IPS-NIHi7 (cell line): ENCODE measurements around the gene ZSWIM3.

ENCODE experiments used
- DNase-seq: peaks from one replicate; pipeline ENCODE4 v3.0.0; 2012; ENCODE audit warnings: mixed read lengths; ENCODE audit errors: extremely low spot score

The ZSWIM3 gene

DNA sequence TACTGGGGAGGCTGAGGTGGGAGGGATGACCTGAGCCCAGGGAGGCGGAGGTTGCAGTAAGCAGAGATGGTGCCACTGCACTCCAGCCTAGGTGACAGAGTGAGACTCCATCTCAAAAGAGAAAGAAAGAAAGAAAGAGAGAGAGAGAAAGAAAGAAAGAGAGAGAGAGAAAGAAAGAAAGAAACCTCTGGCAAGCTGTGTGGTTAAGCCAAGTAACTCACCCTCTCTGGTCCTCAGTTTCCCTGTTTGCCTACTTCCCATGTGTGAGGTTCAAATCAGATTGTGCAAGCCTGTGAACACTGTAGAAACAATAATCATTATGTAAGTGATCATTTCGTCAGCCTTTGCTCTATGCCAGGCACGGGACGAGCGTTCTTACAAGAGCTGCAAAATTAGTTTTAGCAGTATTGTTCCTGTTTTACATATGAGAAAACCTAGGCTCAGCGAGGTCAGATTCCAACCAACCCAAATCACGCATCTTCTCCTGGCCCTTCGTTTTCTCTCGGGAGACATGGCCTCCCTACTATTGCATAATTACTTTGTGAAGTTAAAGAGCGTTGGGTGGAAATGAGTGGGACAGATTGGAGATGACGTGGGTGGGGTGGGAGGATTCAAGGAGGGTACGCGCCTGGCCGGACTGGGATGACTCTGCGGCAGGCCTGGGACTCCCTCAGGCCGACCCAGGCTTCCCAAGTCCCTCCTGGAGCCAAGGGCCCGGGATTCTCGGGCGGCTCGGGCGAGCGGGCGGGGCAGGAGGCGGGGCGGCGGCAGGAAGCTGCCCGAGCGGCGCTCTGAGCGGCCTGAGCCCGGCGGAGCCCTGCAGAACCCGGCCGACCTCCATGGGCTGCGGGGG is 24.2 kb upstream of the ZSWIM3 start, which contains the start of gene SNX21:
TSS of gene SNX21 (plus strand) at position 770 of the 853 bp plus-strand sequence. CDS start 121 bp downstream, outside the sequence.
- DNase-seq, result peak; percentile 90

DNA sequence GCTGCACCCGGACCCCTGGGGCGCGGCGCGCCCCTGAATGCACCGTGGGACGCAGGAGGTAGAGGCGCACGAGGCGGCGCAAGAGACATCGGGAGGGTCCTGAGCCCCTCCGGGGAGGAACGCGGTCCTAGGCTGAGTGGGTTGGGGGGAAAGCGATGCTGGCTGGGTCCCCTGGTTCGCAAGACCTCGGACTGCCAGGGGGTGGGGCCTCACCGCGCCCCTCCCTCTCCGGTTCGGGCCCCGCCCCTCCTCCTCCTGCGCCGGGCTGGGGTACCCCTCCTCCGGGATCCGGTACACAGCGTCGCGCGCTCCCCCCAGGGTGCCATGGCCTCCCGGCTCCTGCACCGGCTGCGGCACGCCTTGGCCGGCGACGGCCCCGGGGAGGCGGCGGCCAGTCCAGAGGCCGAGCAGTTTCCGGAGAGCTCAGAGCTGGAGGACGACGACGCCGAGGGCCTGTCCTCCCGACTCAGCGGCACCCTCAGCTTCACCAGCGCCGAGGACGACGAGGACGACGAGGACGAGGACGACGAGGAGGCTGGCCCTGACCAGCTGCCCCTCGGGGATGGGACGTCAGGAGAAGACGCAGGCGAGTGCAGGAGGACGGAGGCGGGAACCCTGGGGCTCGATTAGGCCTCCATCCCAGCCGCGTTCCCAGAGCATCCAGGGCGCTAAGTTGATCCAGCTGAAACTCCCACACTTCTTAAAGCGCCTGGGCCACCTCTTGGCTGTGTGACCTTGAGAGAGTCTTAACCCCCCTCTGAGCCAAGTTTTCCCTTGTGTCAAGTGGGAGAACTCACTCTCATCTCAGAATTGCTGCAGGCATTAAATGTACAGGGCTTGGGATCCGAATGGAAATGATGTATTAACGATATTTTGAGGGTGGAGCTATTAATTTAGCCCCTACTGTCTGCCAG is 23.3 kb upstream of the ZSWIM3 start:
- peak; percentile 94 for DNase-seq

DNA sequence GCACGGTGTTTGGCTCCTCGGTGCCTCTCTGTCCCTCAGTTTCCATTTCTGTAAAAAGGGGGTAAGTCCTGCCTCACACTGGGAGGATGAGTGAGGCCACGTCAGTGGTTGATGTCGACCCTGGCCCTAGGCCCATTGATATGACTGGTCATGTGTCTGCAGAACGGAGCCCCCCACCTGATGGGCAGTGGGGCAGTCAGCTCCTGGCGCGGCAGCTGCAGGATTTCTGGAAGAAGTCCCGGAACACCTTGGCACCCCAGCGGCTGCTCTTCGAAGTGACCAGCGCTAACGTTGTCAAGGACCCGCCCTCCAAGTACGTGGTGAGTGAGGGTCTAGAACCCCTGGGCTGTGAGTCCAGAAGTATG is 22.6 kb upstream of the ZSWIM3 start:
- no peak for DNase-seq

DNA sequence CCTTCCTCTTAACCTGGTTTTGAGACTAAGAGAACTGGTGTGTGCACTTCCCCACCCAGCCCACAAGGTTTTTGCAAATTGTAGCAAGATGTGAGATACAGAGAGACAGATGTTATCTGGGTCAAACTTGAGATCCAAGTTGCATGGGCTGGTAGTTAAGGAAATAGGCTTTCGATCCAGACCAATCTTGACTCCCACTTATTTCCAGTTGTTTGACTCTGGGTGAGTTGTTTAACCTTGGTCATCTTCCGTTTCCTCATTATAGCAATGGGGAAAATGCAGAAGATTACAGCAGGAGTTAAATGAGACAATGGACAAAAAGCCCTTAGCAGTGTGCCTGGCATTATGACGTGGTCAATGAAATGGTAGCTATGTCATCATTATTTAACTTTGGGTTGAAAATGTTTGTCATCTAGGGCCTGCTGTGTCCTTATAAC is 22.1 kb upstream of the ZSWIM3 start:
- no peak for DNase-seq

DNA sequence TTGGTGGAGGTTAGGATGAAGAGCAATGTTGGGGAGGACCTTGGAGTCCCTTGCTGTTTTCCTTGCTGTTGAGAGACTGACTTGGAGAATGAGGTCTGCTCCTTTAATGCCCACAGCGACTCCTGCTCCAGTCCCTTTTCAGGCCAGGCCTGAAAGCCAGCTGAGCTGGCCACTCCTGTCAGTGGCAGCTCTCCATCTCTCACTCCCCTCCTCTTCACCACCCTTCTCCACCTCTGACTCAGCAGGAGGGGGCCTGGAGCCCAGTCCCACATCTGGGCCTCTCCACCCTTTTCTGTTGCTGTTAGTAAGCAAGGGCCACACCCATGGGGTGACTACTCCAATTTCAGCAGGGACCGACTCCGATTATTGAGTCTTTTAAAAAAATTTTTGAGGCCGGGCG is 21.6 kb upstream of the ZSWIM3 start:
- no peak for DNase-seq

DNA sequence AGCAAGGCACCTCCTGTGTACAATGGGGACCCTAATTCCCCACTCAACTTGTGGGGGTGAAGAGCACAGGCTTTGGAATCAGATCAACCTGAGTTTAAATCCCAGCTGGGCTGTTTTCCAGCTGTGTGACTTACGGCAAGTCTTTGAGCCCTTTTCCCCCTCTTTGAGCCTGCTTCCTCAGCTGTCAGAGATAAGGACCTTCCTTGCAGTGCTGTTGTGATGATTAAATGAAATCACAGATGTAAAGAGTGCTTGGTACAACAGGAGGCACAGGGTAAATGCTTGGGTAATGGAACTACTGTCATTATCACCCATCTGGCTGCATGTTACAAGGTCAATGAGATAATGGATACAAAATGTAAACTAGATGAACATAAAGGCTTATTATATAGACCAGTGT is 20.6 kb upstream of the ZSWIM3 start:
- no peak for DNase-seq

DNA sequence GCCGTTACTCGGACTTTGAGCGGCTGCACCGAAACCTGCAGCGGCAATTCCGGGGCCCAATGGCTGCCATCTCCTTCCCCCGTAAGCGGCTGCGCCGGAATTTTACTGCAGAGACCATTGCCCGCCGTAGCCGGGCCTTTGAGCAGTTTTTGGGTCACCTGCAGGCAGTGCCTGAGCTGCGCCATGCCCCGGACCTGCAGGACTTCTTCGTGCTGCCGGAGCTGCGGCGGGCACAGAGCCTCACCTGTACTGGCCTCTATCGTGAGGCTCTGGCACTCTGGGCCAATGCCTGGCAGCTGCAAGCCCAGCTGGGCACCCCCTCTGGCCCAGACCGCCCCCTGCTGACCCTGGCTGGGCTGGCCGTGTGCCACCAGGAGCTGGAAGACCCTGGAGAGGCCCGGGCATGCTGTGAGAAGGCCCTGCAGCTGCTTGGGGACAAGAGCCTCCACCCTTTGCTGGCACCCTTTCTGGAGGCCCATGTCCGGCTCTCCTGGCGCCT is 16.7 kb upstream of the ZSWIM3 start:
- DNase-seq, result no peak

DNA sequence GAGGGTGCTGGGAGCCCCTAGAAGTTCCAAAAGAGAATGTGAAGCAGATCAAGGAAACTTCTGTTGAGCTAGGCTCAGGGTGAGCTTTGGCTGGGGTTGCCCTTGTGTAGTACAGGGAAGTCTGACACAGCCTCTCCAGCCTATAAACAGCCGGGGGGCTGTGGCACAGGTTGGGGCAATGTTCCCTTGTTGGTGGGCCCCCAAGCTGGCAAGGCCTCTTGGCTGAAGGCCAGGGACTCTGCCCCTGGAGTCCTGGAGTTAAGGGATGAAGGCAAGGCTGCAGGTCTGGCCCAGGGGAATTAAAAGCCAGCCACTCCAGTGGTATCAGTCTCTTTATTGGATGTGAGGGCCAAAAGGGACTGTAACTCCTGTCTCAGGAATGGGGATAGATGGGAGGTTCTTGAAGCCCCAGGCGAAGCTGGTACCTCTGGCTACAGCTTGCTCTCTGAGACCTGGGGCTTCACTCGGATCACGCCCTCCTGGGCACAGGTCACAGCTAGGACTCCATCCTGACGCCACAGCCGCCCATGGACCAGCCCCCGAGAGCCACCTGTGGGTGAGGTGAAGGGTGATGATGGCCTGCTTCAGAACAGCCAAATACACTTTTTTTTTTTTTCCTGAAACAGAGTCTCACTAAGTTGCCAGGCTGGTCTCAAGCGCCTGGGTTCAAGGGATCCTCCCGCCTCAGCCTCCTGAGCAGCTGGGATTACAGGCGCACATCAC is 15.8 kb upstream of the ZSWIM3 start:
- no peak for DNase-seq

DNA sequence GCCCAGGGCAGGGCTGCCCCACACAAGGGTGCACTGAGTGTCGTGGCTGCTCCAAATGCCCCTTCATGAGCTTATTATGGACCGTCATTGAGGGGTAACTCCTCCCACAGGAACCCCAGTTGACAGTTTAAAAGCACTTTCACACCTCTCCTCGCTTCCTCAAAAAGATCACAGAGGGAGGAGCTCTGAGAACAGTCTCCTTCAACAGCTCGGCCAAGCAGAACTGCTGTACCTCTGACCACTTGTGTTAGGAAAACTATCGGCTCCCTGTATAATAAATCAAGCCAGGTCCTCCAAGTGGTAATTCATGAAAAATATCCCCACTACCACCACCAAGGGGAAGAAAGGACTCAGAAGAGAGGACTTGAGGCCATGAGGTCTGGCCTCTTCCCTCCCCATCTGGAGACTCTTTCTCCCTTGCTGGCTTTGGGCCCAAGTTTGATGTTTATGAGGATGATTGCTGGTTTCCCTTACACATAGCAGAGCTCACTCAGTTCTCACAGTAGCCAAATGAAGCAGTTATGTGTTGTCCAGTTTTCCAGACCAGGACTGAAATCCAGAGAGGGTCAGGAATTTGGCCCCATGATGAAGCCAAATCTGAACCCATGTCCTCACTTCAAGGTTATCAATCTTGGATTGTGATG is 15.1 kb upstream of the ZSWIM3 start:
- DNase-seq, result no peak

DNA sequence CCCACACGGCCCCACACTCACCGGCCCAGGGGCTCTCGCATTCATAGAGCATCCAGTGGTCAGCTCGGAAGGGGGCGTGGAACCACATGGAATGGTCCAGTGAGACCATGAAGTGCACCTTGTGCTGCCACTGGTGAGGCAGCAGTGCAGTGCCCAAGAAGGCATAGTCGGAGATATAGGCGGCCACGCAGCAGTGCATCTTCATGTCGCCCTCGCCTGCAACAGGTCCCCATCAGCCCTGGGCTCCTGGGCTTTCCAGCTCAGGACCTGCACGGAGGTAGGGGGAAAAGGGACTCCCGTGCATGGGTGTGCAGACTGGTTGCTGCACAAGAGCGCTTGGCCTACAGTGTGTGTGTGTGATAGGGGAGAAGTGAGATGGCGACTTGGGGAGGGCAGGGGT is 13.9 kb upstream of the ZSWIM3 start:
- DNase-seq, result no peak

DNA sequence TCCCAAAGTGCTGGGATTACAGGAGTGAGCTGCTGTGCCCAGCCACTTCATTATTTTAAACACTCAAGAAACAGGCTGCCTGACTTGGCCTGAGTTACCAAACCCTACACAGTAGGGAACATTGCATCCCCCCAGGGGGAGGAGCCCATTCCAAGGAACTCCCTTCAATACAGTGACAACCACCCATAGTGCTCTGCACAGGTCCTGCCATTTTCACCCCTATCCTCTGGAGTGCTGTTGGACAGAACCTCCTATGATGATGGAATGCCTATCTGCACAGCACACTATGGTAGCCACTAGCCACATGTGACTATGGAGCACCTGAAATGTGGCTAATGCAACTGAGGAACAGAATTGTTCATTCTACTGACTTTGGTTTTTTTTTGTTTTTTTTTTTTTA is 12.0 kb upstream of the ZSWIM3 start:
- no peak for DNase-seq

DNA sequence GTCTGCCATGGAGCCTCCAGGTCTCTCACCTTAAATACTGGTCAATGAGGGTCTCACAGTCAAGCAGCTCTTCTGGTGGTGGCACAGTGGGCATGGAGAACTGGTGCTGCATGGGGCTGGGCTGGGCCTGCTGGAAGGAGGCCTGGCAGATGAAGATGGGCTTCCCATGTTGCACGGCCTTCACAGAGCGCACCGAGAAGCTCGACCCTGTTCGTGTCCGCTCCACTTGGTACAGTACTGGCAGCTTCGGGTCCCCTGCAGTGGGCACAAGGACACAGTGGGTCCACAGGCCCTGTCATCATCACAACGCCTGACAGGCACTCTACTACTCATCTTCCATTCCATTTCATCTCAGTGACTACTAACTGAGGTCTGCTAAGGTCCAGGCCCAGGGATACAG is 9.0 kb upstream of the ZSWIM3 start:
- DNase-seq, result no peak

DNA sequence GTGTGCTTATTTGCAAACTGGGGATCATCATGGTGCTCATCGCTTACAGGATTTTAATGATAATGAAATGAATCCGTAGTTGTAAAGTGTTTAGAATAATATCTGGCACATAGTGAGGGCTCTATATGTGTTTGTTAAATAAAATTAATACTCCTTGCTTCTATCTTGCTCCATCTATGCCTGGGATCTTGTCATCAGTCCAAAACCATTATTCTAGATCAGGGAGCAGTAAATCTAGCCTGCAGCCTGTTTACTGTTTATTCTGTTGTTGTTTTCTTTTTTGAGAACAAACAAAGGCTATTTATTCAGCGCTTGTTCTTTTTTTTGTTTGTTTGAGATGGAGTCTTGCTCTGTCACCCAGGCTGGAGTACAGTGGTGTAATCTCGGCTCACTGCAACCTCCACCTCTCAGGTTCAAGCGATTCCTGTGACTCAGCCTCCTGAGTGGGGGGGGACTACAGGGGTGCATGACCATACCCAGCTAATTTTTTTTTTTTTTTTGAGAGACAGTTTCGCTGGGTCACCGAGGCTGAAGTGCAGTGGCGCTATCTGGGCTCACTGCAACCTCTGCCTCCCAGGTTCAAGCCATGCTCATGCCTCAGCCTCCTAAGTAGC is 8.3 kb upstream of the ZSWIM3 start:
- DNase-seq, result no peak

DNA sequence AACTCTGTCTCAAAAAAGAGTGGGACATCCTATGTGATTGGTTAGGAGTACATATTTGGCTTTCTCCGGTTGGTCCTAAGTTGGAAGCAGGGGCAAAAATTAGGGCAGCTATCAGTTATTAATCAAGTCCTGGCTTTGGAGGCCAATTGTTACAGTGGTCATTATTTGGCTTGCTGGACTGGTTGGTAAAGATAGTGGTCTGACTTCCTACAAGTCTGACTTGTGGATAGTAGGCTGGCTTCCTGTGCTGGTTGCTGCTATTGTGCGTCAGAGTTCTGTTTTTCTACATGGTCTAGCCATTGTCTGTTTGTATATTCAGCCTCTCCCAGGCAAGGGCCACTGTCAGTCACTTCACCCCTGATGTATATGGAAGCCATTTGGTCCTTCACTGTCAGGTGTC is 7.2 kb upstream of the ZSWIM3 start:
- DNase-seq, result no peak

DNA sequence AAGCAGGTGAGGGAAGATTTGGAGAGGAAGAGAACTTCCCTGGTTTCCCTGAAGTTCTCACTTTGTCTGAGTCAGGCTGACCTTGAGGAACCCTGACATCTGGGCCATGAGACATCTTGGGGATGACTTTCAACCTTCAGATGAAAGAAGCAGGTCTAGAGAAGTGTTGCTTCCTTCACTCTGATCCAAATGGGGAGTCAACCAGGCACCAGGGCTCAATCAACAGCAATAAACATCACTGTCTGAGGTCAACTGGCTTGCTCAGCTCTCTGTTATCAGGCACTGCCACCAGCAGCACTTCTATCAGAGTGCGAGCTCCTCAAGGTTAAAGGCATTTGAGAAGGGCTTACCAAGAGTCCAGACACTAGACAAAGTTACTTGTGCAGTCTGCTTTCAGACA is 6.5 kb upstream of the ZSWIM3 start:
- DNase-seq, result no peak

DNA sequence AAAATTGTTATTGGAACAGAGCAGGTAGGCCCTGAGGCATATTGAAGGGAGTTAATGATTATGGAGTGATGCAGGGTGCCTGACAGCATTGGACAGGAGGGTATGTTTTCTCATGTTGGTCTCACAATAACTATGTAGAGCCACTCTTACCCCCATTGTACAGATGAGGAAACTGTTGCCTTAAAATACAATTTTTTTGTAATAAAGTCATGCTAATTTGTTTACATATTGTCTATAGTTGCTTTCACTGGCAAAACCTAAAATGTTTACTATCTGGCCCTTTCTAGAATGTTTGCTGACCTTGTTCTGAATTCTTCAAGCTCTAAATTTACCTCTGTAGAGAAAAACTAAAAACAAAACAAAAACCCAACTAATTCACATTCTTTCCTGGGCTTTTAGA is 5.9 kb upstream of the ZSWIM3 start:
- DNase-seq, result no peak

DNA sequence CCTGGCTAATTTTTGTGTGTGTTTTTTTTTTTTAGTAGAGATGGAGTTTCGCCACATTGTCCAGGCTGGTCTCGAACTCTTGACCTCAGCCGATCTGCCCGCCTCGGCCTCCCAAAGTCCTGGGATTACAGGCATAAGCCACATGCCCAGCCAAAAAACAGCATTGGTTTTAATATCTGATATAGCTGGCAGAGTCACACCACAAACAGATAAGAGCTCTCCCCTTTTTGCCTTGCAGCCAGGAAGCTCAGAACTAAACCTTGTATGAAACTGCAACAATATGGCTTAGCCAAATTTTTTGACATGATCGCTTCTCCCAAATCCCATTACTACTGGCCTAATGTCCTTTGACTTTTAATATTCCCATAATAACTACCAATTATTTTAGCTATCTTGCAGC is 5.1 kb upstream of the ZSWIM3 start:
- no peak for DNase-seq

DNA sequence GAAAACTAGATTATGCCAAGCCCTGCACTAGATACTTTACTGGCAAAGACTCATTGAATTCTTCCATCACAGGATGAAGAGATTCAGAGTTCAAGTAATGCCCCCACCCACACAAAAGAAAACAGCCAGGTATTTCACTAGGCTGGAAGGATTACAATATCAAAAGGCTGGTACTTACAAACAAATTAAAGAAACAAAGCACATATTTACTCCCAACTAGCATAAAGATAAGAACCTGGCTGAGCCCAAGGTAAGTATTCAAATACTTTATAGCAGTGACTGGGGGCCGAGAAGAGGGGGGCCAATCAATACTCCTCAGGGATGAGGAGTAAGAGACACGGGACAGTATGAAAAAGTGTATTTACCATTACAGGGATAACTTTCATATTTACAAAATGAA is 3.9 kb upstream of the ZSWIM3 start:
- DNase-seq, result peak; percentile 48

DNA sequence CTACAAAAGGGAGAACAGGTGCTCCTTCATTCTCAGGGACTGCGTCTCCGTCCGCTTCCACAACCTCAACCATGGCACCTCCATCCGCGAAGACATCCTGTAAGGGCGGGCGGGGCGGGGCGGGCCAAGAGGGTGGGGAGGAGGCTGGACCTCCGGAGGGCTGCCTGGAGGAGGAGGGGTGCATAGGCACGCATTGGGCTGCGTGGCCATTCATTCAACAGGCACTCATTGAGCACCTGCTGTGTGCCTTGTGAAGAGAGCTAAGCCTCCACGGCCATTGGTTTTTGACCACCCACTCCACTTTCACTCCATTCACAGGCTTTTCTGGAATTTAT is 435 bp downstream of the ZSWIM3 start:
- peak; percentile 80 for DNase-seq

DNA sequence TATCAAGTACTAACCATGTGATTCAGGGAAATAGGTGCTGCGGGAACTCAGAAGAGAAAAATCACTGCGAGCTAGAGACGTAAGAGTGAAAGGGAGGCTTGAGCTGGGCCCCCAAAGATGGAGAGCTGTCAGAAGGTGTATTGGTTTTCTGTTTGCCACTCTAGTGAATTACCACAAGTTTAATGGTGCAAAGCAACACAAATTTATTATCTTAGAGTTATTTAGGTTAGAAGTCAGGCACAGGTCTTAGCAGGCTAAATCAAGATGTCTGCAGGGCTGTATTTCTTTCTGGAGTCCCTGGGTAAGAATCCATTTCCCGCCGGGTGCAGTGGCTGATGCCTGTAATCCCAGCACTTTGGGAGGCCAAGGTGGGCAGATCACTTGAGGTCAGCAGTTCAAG is 2.5 kb downstream of the ZSWIM3 start:
- DNase-seq, result no peak

DNA sequence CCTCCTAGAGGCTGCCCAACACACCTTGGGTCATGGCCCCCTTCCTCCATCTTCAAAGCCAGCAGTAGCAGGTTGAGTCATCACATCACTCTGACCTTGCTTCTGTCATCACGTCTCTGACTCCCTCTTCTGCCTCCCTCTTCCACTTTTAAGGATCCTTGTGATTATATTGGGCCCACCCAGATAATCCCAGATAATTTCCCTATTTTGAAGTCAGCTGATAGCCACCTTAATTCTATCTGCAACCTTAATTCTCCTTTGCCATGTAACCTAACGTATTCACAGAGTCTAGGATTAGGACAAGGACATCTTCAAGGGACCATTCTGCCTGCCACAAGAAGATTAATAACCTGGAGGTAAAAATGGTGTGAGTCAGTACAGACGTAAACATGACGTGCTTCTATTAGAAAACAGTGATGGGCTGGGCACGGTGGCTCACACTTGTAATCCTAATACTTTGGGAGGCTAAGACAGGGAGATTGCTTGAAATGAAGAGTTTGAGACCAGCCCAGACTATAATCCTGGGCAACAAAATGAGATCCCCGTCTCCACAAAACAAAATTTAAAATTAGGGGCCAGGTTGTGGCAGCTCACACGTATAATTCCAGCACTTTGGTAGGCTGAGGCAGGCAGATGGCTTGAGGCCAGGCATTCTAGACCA is 3.3 kb downstream of the ZSWIM3 start:
- DNase-seq, result no peak
